SK-N-MC (cell line): ENCODE data around the gene PGRMC1.

Experiments used
- EZH2 ChIP-seq: fragments of 200-600 bp; sonication (generic); IDR thresholded peaks from one replicate; pipeline ENCODE4 v1.6.1; 2017; ENCODE audit warnings: antibody characterized with exemption
- FOXP2 ChIP-seq: optimal IDR thresholded peaks from 2 replicates; pipeline ENCODE3; 2011; ENCODE audit warnings: mild to moderate bottlenecking, moderate library complexity; ENCODE audit not compliant: insufficient read depth; ENCODE audit errors: extremely low read length, control extremely low read depth
- POLR2AphosphoS5 ChIP-seq: IDR thresholded peaks from 2 replicates; pipeline ENCODE4 v1.6.1; 2012; ENCODE audit warnings: mild to moderate bottlenecking, low read depth, low read length, borderline replicate concordance

GRCh38 chrX:119187298-119187697 lies 48.8 kb upstream of the PGRMC1 start:
- no peak for TF ChIP-seq EZH2
- TF ChIP-seq POLR2AphosphoS5: no peak
- no peak for TF ChIP-seq FOXP2
